Right lobe of liver (tissue), 6 donors: Measurements from ENCODE around the gene MAPK8IP3. TPM values are rescaled to one million over a fixed set of nuclear protein-coding genes. Genes with fewer than 3 reads are reported as not detected.

Experiments used
- ATAC-seq, 4 donors: fragments of 200-7000 bp; cut with Tn5 transposase; one replicate each; pipeline ENCODE4 v1.9.1; 2020; ENCODE audit warnings: mild to moderate bottlenecking in 4 of 4, moderate library complexity in 4 of 4
- DNase-seq, 3 donors: peaks; one replicate each; pipeline ENCODE4 v3.0.0-alpha.2; 2020
- H3K27ac ChIP-seq, 3 donors: fragments of 200-600 bp; one replicate each; pipeline ENCODE4 v1.8.0; 2022
- H3K27me3 ChIP-seq, 2 donors: fragments of 200-600 bp; one replicate each; pipeline ENCODE4 v1.8.0; 2022
- H3K36me3 ChIP-seq, 4 donors: fragments of 200-600 bp; sonication (generic) in 1 of 4; one replicate each; pipeline versions ENCODE4 v1.5.1 to v1.8.0; 2017 to 2022; ENCODE audit warnings: control low read depth in 1 of 4
- H3K4me1 ChIP-seq, 4 donors: fragments of 200-600 bp; sonication (generic) in 1 of 4; one replicate each; pipeline versions ENCODE4 v1.5.1 to v1.8.0; 2017 to 2022; ENCODE audit warnings: control low read depth in 1 of 4
- H3K4me3 ChIP-seq, 3 donors: fragments of 200-600 bp; one replicate each; pipeline ENCODE4 v1.8.0; 2022
- H3K9me3 ChIP-seq, 4 donors: fragments of 200-600 bp; sonication (generic) in 1 of 4; one replicate each; pipeline versions ENCODE4 v1.5.1 to v1.8.0; 2017 to 2022; ENCODE audit warnings: control low read depth in 1 of 4
- CTCF ChIP-seq, 4 donors: fragments of 200-600 bp in 3 of 4; fragments of 450-650 bp in 1 of 4; IDR thresholded peaks; one replicate each; pipeline versions ENCODE4 v1.5.1 to v1.8.0; 2016 to 2022; ENCODE audit warnings: antibody characterized with exemption in 4 of 4, mild to moderate bottlenecking in 2 of 4
- POLR2A ChIP-seq: fragments of 450-650 bp; IDR thresholded peaks from one replicate; pipeline ENCODE4 v1.6.1; 2017; ENCODE audit warnings: antibody characterized with exemption, mild to moderate bottlenecking
- WGBS: methylation state at CpG from one replicate; pipeline ENCODE4 v1.1.6; 2018; ENCODE audit warnings: low coverage, low lambda C conversion rate; ENCODE audit not compliant: insufficient coverage; ENCODE audit errors: missing lambda C conversion rate; 5-methylcytosine and 5-hydroxymethylcytosine counted together
- intact Hi-C, 2 donors: fragments of 100-400 bp; cut with DNase I; formaldehyde crosslinking; loops; one replicate each; pipeline versions ENCODE4 v1.11.2 to v1.14.1; 2022
- total RNA-seq, 6 experiments: library from RNA; depleted of rRNA in 2 of 6; stranded (reverse); fragments of >200 nt in 2 of 6; fragmentation: NEBNext Ultra II Directional in 3 of 6; extraction: Animal tissue kit (Norgen Biotek cat#: 25700) in 3 of 6; gene quantifications; one replicate each; pipeline versions ENCODE4 v1.1.0 to v1.2.4, GENCODE V29; 2016 to 2023
- donor health status: DM: no; HTN: yes; CAD: no.
- donor health status: DM: no; HTN: no; CAD: no.
- donor health status: DM: no; HTN: no; CAD: no.
- donor health status: DM: no; HTN: yes; CAD: no.
- donor health status: DM: no; HTN: yes; CAD: no.

The MAPK8IP3 gene
- total RNA-seq, 6 experiments from 2014 or later = 8.7 to 37.3 (median 23.0) TPM

- TF ChIP-seq CTCF (IDR thresholded peaks at IDR 0.05) (no peak), POLR2A (no peak)
- no CpG with 5 or more reads among the region's 7 CpGs for WGBS
- Histone ChIP-seq H3K4me3 (peak overlapping the region; percentile 94 to 100 (median 98)), H3K36me3 (peaks cover 0 to 22% (median 2%) of the 10 kb centered on the region in 4 donors), H3K27ac (no peak overlapping the region), H3K27me3 (no peaks in the 10 kb centered on the region), H3K9me3 (no peaks in the 10 kb centered on the region), H3K4me1 (peaks cover 0 to 22% (median 8%) of the 10 kb centered on the region in 4 donors)
- DNase-seq = peak in 2 of 3 donors; percentile 47 to 51
- intact Hi-C loops = no loop called here
- no peak for ATAC-seq
Measured at GRCh38 chr16:1774448-1774780, 68.4 kb downstream of the MAPK8IP3 start.

GRCh38 chr16:1775006-1775845 is 69.2 kb downstream of the MAPK8IP3 start:
- H3K4me3 ChIP-seq = no peak overlapping the region
- H3K36me3 ChIP-seq = peaks cover 0 to 22% (median 3%) of the 10 kb centered on the region in 4 donors
- ATAC-seq = no peak
- 64% methylated on average over 4 of the region's 30 CpGs for WGBS
- intact Hi-C loops = loop anchor here in 1 of 2 donors (5.0 kb wide), 1 partner anchor 47 kb away; no protein-coding TSS in a partner anchor
- no peak overlapping the region for H3K27ac ChIP-seq
- H3K27me3 ChIP-seq = no peaks in the 10 kb centered on the region
- peak in 2 of 3 donors; percentile 52 to 54 for DNase-seq
- H3K4me1 ChIP-seq = peaks cover 0 to 26% (median 12%) of the 10 kb centered on the region in 4 donors
- no peaks in the 10 kb centered on the region for H3K9me3 ChIP-seq
- TF ChIP-seq CTCF (IDR thresholded peaks at IDR 0.05) = no peak
- TF ChIP-seq POLR2A = no peak

- DNase-seq (peak in 2 of 3 donors; percentile 49 to 56), ATAC-seq (no peak)
- Histone ChIP-seq H3K27ac (no peak overlapping the region), H3K27me3 (no peaks in the 10 kb centered on the region), H3K9me3 (no peaks in the 10 kb centered on the region), H3K4me3 (no peak overlapping the region), H3K36me3 (peaks cover 0 to 22% (median 4%) of the 10 kb centered on the region in 4 donors), H3K4me1 (peaks cover 0 to 33% (median 14%) of the 10 kb centered on the region in 4 donors)
- TF ChIP-seq POLR2A = no peak
- TF ChIP-seq CTCF (IDR thresholded peaks at IDR 0.05) = no peak
- 73% methylated on average over 2 of the region's 28 CpGs for WGBS
- intact Hi-C loops = loop anchor here in 1 of 2 donors (5.0 kb wide), 1 partner anchor 46 kb away; no protein-coding TSS in a partner anchor
Measured at GRCh38 chr16:1775846-1776671, 70.1 kb downstream of the MAPK8IP3 start.

- no peak overlapping the region for H3K4me3 ChIP-seq
- peaks cover 0 to 38% (median 17%) of the 10 kb centered on the region in 4 donors for H3K4me1 ChIP-seq
- WGBS = 92% methylated on average over 5 of the region's 13 CpGs
- TF ChIP-seq POLR2A = no peak
- TF ChIP-seq CTCF (IDR thresholded peaks at IDR 0.05) = no peak
- no peak overlapping the region for H3K27ac ChIP-seq
- no peaks in the 10 kb centered on the region for H3K27me3 ChIP-seq
- DNase-seq = peak in 1 of 3 donors; percentile 45
- H3K9me3 ChIP-seq = no peaks in the 10 kb centered on the region
- H3K36me3 ChIP-seq = peaks cover 0 to 22% (median 4%) of the 10 kb centered on the region in 4 donors
- intact Hi-C loops = loop anchor here in 1 of 2 donors (5.0 kb wide), 1 partner anchor 46 kb away; no protein-coding TSS in a partner anchor
- ATAC-seq = no peak
Measured at GRCh38 chr16:1776672-1776955, 70.6 kb downstream of the MAPK8IP3 start.
